Duodenal mucosa (tissue), 2 donors: ENCODE results near the gene SSTR5.

Source experiments
- H3K27ac ChIP-seq: one replicate; pipeline ENCODE4 v1.7.0; 2013; ENCODE audit warnings: low read depth, low read length
- H3K27me3 ChIP-seq, 2 donors: one replicate each; pipeline ENCODE4 v1.7.0; 2013; ENCODE audit warnings: low read length in 2 of 2, control low read depth in 1 of 2; ENCODE audit not compliant: insufficient read depth in 2 of 2, control insufficient read depth in 1 of 2
- H3K36me3 ChIP-seq, 2 donors: one replicate each; pipeline ENCODE4 v1.7.0; 2013; ENCODE audit warnings: low read length in 2 of 2, control low read depth in 1 of 2; ENCODE audit not compliant: insufficient read depth in 2 of 2, control insufficient read depth in 1 of 2
- H3K4me1 ChIP-seq, 2 donors: one replicate each; pipeline ENCODE4 v1.7.0; 2013; ENCODE audit warnings: low read length in 2 of 2, control low read depth in 1 of 2; ENCODE audit not compliant: insufficient read depth in 2 of 2, control insufficient read depth in 1 of 2
- H3K4me3 ChIP-seq, 2 donors: one replicate each; pipeline ENCODE4 v1.7.0; 2013; ENCODE audit warnings: low read length in 2 of 2, low read depth in 1 of 2
- H3K9ac ChIP-seq, 2 donors: one replicate each; pipeline ENCODE4 v1.7.0; 2013; ENCODE audit warnings: low read length in 2 of 2, low read depth in 1 of 2
- H3K9me3 ChIP-seq, 2 donors: one replicate each; pipeline ENCODE4 v1.7.0; 2013; ENCODE audit warnings: low read length in 2 of 2, control low read depth in 1 of 2; ENCODE audit not compliant: control insufficient read depth in 1 of 2

SSTR5 gene

DNA sequence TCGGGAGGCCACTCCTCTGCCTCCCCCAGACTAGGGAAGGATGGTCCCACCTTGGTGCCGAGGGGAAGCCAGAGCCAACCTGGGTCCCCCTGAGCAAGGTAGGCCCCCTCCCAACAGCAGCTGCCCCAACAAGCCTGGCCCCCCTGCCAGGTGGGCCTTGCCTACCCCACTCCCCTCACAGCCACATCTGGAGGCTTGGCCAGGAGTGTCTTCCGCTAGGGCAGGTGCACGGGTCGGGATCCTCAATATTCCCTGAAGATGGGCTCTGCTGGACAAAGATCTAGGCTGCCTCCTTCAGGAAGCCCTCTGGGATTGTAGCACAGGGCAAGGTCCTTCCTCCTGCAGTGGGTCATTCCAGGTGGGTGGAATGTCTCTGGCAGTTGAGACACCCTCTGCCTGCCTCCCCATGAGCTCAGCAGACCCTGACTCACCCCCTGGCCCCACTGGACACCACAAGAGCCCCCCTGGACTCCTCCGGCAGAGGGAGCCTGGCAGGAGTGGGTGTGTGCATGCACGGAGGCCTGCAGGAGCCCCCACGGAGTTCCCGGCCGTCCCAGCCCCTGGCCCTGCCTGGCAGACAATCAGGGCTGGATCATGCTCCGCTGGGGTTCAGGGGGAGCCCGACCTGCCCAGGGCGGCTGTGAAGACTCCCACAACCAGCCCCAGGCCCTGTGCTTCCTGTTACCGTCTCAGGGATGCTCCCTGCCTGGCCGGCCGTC, 23.1 kb downstream of the SSTR5 start:
- H3K9ac ChIP-seq: no peak overlapping the region
- peaks cover 6 to 16% of the 10 kb centered on the region in 2 donors for H3K4me1 ChIP-seq
- no peaks in the 10 kb centered on the region for H3K36me3 ChIP-seq
- peaks cover 29 to 30% of the 10 kb centered on the region in 2 donors for H3K27me3 ChIP-seq
- peaks cover 0 to 4% of the 10 kb centered on the region in 2 donors for H3K9me3 ChIP-seq
- H3K27ac ChIP-seq: no peak overlapping the region
- H3K4me3 ChIP-seq: no peak overlapping the region

DNA sequence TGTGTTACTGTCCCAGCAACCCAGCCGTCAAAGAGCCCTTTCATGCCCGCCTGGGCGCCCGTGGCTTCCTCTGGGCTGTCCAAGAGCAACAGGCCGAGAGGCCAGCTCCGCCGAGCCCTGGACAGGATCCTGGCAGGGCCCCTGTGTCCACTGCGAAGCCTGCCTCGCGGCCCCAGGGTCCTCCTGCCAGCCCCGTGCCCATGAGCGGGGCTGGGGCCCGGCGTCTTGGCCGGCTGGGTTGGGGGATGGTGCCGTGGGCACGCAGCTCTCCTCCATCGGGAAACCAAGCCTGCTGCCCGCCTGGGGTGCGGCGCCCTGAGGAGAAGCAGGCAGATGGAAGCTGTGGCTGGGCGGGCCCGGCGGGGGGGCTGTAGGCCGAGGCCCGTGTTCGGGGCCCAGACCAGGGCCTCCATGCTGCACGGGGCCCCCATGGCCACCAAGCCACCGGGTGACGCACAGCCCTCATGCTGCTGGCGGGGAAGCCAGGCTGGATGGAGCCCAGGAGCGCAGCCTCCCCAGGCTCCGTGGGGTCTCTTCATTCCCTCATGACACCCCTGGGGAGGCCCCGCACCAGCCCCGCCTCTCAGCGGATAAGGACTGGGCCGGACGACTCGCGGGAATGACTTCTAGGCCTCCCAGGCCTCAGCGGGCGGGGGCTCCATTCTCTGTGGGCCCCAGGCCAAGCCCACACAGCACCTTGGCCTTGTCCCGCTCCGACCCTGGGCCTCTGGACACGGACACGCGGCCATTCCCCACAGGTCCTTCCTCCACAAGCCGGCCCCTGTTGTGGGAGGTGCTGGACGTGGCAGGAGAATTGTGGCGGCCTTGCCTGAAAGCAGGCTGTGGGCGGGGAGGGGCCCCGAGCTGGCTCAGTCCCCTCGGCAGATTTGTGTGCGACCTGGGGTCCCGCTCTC, 23.9 kb downstream of the SSTR5 start, which contains the start of gene C1QTNF8:
Gene C1QTNF8, minus strand, starts transcription at position 76 of the 914 bp plus-strand sequence. CDS start 1,322 bp downstream, outside the sequence.
- Histone ChIP-seq H3K27me3 (peaks cover 29 to 36% of the 10 kb centered on the region in 2 donors), H3K27ac (no peak within 1 kb of the TSS), H3K4me1 (peaks cover 6 to 12% of the 10 kb centered on the region in 2 donors), H3K9ac (no peak within 1 kb of the TSS), H3K9me3 (peaks cover 0 to 4% of the 10 kb centered on the region in 2 donors), H3K4me3 (no peak within 1 kb of the TSS), H3K36me3 (no peaks in the 10 kb centered on the region)

DNA sequence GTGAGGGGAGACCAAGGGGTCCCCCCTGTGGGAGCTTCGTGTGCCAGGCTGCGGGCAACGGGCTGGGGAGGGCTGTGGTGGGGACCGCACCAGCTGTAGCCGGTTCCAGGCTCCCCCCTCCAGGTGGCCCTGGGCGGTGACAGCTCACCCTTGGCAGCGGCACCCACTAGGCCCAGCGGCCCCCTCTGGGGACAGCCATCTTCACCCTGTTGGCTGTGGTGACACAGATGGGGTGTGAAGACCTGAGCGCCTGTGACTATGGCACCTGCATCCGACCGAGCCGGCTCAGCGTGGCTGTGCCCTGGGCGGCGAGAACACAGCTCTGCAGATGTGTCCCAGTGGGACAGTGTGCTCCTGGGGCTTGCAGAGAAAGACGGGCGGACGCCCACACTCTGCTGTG, 24.6 kb downstream of the SSTR5 start:
- H3K36me3 ChIP-seq: no peaks in the 10 kb centered on the region
- H3K9ac ChIP-seq: no peak overlapping the region
- no peak overlapping the region for H3K4me3 ChIP-seq
- peaks cover 0 to 1% of the 10 kb centered on the region in 2 donors for H3K9me3 ChIP-seq
- H3K4me1 ChIP-seq: peaks cover 6 to 12% of the 10 kb centered on the region in 2 donors
- H3K27me3 ChIP-seq: peaks cover 26 to 34% of the 10 kb centered on the region in 2 donors
- no peak overlapping the region for H3K27ac ChIP-seq

- Histone ChIP-seq H3K36me3 (no peaks in the 10 kb centered on the region), H3K27me3 (peaks cover 26 to 34% of the 10 kb centered on the region in 2 donors)
These were observed 25.3 kb downstream of the SSTR5 start for GRCh38 chr16:1097800-1098199.

GRCh38 chr16:1098266-1098991, 25.9 kb downstream of the SSTR5 start:
- Histone ChIP-seq H3K9ac (no peak overlapping the region), H3K27me3 (peaks cover 26 to 38% of the 10 kb centered on the region in 2 donors), H3K4me3 (no peak overlapping the region), H3K36me3 (no peaks in the 10 kb centered on the region), H3K9me3 (no peaks in the 10 kb centered on the region), H3K4me1 (peaks cover 6 to 16% of the 10 kb centered on the region in 2 donors), H3K27ac (no peak overlapping the region)

More at GRCh38 chr16:1097800-1098199, 25.3 kb downstream of the SSTR5 start:
- no peak overlapping the region for H3K4me3 ChIP-seq
- H3K9ac ChIP-seq: no peak overlapping the region
- no peak overlapping the region for H3K27ac ChIP-seq
- no peaks in the 10 kb centered on the region for H3K9me3 ChIP-seq
- H3K4me1 ChIP-seq: peaks cover 6 to 12% of the 10 kb centered on the region in 2 donors

GRCh38 chr16:1099189-1100083, 26.9 kb downstream of the SSTR5 start:
- peaks cover 26 to 36% of the 10 kb centered on the region in 2 donors for H3K27me3 ChIP-seq
- H3K36me3 ChIP-seq: no peaks in the 10 kb centered on the region
- H3K9me3 ChIP-seq: no peaks in the 10 kb centered on the region
- H3K9ac ChIP-seq: no peak overlapping the region
- no peak overlapping the region for H3K27ac ChIP-seq
- H3K4me1 ChIP-seq: peaks cover 6 to 16% of the 10 kb centered on the region in 2 donors
- no peak overlapping the region for H3K4me3 ChIP-seq

GRCh38 chr16:1100084-1100800, 27.7 kb downstream of the SSTR5 start:
- H3K27me3 ChIP-seq: peaks cover 26 to 41% of the 10 kb centered on the region in 2 donors
- no peak overlapping the region for H3K4me3 ChIP-seq
- H3K27ac ChIP-seq: no peak overlapping the region
- peaks cover 6 to 16% of the 10 kb centered on the region in 2 donors for H3K4me1 ChIP-seq
- H3K36me3 ChIP-seq: no peaks in the 10 kb centered on the region
- H3K9me3 ChIP-seq: no peaks in the 10 kb centered on the region
- no peak overlapping the region for H3K9ac ChIP-seq

DNA sequence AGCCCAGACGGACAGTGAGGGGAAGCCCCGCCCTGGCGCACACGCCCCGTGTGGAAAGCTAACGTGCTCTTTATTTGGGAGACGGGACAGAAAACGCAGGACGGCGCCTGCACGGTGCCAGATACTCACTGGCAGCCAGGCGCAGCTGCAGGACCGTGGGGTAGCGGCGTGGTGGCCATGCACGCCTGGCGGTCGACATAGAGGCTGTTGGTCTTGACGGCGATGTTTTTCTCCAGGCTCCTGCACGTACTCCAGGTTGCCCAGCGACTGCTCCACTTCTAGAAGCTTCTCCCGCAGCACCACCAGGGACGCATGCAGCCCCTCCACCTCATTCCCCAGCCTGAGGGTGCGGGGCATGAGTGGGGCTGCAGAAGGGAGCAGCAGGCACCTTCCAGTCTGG, 28.6 kb downstream of the SSTR5 start:
- no peak overlapping the region for H3K9ac ChIP-seq
- peaks cover 20 to 38% of the 10 kb centered on the region in 2 donors for H3K27me3 ChIP-seq
- no peak overlapping the region for H3K27ac ChIP-seq
- H3K4me3 ChIP-seq: no peak overlapping the region
- H3K9me3 ChIP-seq: no peaks in the 10 kb centered on the region
- H3K4me1 ChIP-seq: peaks cover 6 to 16% of the 10 kb centered on the region in 2 donors
- H3K36me3 ChIP-seq: no peaks in the 10 kb centered on the region
